Measurements from ENCODE around the gene MRPS34. TPM values are rescaled to one million over a fixed set of nuclear protein-coding genes. Genes with fewer than 3 reads are reported as not detected.

Gene MRPS34
- total and polyA plus RNA-seq, 9 of the 15 experiments (the other 6 are each of a cell fraction or from before 2014, with no cell fraction given) = 5.2 to 334 (median 92.8) TPM

DNA sequence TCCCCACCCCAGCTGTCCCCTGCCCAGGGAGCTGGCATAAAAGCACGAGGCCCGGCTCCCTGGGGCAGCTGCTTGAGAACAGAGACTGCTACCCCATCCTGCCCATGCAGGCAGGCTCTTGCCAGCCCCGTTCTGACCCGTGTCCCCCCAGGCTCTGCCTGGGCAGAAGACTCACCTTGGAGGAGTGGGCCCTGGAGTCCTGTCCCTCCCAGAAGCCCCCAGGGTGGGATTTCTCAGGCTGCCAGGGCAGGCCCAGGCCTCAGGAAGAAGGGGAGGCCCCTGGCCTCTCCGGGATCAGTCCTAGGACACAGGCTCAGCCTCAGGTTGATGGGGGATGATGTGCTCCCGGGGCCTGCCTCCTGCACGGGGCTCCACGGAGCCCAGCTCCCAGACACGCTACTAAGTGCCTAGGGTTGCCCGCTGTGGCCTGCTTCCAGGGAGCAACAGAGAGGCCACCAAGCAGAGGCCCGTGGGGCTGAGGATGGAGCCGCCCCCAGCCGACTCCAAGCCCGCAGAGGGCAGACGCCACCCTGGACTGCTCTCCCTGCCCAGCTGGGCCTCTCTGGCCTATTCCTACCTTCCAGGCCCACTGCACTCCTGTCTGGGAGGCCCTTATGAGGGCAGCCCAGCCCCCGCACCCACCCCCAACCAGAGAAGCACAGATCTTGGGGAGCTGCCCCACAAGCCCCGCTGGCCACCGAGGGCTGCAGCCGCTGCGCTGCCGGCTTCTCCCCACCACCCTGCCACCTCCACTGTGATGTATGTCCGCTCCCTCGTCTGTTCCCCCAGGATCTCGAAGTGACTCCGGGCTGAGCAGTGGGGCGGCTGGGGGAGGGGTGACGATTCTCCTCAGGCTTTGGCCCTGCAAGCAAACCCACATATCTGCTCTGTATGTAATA, 3.3 kb downstream of the MRPS34 start:
- H3K4me2 ChIP-seq (ENCODE audit: insufficient read depth, low read length) = peak overlapping the region; percentile 98
- TF ChIP-seq, protein P1, sequence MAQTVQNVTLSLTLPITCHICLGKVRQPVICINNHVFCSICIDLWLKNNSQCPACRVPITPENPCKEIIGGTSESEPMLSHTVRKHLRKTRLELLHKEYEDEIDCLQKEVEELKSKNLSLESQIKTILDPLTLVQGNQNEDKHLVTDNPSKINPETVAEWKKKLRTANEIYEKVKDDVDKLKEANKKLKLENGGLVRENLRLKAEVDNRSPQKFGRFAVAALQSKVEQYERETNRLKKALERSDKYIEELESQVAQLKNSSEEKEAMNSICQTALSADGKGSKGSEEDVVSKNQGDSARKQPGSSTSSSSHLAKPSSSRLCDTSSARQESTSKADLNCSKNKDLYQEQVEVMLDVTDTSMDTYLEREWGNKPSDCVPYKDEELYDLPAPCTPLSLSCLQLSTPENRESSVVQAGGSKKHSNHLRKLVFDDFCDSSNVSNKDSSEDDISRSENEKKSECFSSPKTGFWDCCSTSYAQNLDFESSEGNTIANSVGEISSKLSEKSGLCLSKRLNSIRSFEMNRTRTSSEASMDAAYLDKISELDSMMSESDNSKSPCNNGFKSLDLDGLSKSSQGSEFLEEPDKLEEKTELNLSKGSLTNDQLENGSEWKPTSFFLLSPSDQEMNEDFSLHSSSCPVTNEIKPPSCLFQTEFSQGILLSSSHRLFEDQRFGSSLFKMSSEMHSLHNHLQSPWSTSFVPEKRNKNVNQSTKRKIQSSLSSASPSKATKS (CRISPR knock-in tag; IDR thresholded peaks at IDR 0.05) = no peak
- TF ChIP-seq POLR2A (conservative IDR thresholded peaks at IDR 0.05) (peak; percentile 53), KHSRP (IDR thresholded peaks at IDR 0.05) (no peak), E4F1 (CRISPR knock-in tag; IDR thresholded peaks at IDR 0.05; ENCODE audit: borderline replicate concordance) (no peak), NRF1 (conservative IDR thresholded peaks at IDR 0.05 in 1 of 2, IDR thresholded peaks at IDR 0.05 in 1 of 2) (no peak), SUPT5H (IDR thresholded peaks at IDR 0.05) (peak; percentile 45; the same call in 1 of the 2 replicates), KAT7 (CRISPR knock-in tag; IDR thresholded peaks at IDR 0.05; ENCODE audit: borderline replicate concordance) (no peak), STAT5B (CRISPR knock-in tag; IDR thresholded peaks at IDR 0.05) (no peak), PHF21A (IDR thresholded peaks at IDR 0.05; ENCODE audit: borderline replicate concordance, low read depth) (no peak), ZFX (CRISPR knock-in tag; IDR thresholded peaks at IDR 0.05) (no peak; the same call in 1 of the 2 replicates), ZNF24 (IDR thresholded peaks at IDR 0.05) (no peak), CTBP1 (IDR thresholded peaks at IDR 0.05; ENCODE audit: borderline replicate concordance) (no peak)
- TF ChIP-seq, protein P2, sequence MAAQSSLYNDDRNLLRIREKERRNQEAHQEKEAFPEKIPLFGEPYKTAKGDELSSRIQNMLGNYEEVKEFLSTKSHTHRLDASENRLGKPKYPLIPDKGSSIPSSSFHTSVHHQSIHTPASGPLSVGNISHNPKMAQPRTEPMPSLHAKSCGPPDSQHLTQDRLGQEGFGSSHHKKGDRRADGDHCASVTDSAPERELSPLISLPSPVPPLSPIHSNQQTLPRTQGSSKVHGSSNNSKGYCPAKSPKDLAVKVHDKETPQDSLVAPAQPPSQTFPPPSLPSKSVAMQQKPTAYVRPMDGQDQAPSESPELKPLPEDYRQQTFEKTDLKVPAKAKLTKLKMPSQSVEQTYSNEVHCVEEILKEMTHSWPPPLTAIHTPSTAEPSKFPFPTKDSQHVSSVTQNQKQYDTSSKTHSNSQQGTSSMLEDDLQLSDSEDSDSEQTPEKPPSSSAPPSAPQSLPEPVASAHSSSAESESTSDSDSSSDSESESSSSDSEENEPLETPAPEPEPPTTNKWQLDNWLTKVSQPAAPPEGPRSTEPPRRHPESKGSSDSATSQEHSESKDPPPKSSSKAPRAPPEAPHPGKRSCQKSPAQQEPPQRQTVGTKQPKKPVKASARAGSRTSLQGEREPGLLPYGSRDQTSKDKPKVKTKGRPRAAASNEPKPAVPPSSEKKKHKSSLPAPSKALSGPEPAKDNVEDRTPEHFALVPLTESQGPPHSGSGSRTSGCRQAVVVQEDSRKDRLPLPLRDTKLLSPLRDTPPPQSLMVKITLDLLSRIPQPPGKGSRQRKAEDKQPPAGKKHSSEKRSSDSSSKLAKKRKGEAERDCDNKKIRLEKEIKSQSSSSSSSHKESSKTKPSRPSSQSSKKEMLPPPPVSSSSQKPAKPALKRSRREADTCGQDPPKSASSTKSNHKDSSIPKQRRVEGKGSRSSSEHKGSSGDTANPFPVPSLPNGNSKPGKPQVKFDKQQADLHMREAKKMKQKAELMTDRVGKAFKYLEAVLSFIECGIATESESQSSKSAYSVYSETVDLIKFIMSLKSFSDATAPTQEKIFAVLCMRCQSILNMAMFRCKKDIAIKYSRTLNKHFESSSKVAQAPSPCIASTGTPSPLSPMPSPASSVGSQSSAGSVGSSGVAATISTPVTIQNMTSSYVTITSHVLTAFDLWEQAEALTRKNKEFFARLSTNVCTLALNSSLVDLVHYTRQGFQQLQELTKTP (IDR thresholded peaks at IDR 0.05; ENCODE audit: low read depth in 1 of 2, partially characterized antibody in 2 of 2) = no peak

More for the DNA sequence above, 3.3 kb downstream of the MRPS34 start:
- Histone ChIP-seq H3K27me3 (ENCODE audit: control insufficient read depth in 2 of 2, insufficient read depth in 2 of 2, low read length in 2 of 2) (no peaks in the 10 kb centered on the region), H3K9ac (ENCODE audit: insufficient read depth in 1 of 2, low read depth in 2 of 2, low read length in 2 of 2) (peak overlapping the region in 1 of 2 experiments; percentile 93; a peak in 2 of 4 replicates), H2AFZ (ENCODE audit: low read depth, low read length) (no peak overlapping the region), H3K36me3 (ENCODE audit: control insufficient read depth, insufficient read depth, low read length) (peaks cover 69% of the 10 kb centered on the region; the same call in 2 of the 3 replicates), H3K4me1 (replicated peaks in 1 of 2; ENCODE audit: control insufficient read depth in 2 of 2, insufficient read depth in 2 of 2, low read length in 2 of 2) (peaks cover 20 to 94% of the 10 kb centered on the region in 2 experiments; a peak in 4 of 5 replicates), H3K79me2 (ENCODE audit: control insufficient read depth, insufficient read depth, low read length) (peaks cover 47% of the 10 kb centered on the region), H4K20me1 (replicated peaks; ENCODE audit: control insufficient read depth, insufficient read depth, low read length) (peaks cover 8% of the 10 kb centered on the region; the same call in 1 of the 2 replicates), H3K27ac (ENCODE audit: extremely low read depth, low read depth, low read length) (no peak overlapping the region), H3K9me3 (replicated peaks; ENCODE audit: control insufficient read depth, insufficient read depth, low read depth, low read length) (no peaks in the 10 kb centered on the region), H3K4me3 (0 out of 2 replicates have a peak overlapping the region, but pooled peaks have one; percentile 96), H3K9me1 (ENCODE audit: control insufficient read depth, insufficient read depth, low read length) (no peaks in the 10 kb centered on the region)
- CTCF ChIA-PET (ENCODE audit: low intra/inter-chr PET ratio) = no interaction called here
- in situ Hi-C loops (cut with MboI) = no loop called here
- intact Hi-C loops (cut with micrococcal nuclease) = no loop called here
- DNase-seq (ENCODE audit: extremely low read depth in 1 of 4, low spot score in 3 of 4) (no peak), ATAC-seq (no peak), FAIRE-seq (no peak)
- 85% methylated on average over 19 of the region's 27 CpGs for WGBS (ENCODE audit: insufficient coverage, low coverage, missing lambda C conversion rate)
- POLR2A ChIA-PET = interaction anchor here (0.6 to 4.3 kb wide), 9 partner anchors 10 to 385 kb away, joined by 3 to 35 read pairs (median 4); partner anchors contain the start of genes NUBP2, RPS2, SPSB3 and TRAF7
- BruUV-seq (replicated peaks) = no TSS peak
